Activated CD8-positive, alpha-beta memory T cell treated with anti-CD3 and anti-CD28 coated beads, Interleukin-2, amount 50 U/mL, for 48 hours (primary cell): ENCODE data around the gene PITHD1.
"Not testable (repeated sequence)": the region's sequence is repeated elsewhere in the genome, so short reads cannot be mapped to it uniquely, and the experiment has no call there.

Experiments
- DNase-seq: peaks from one replicate; pipeline ENCODE4 v3.0.0-alpha.2; 2020

PITHD1 gene

GRCh38 chr1:23827717-23828116, 49.5 kb downstream of the PITHD1 start:
- no peak for DNase-seq

- DNase-seq, result not testable (repeated sequence)
These were observed 55.9 kb downstream of the PITHD1 start for GRCh38 chr1:23834156-23834555.

GRCh38 chr1:23836037-23836436, 57.8 kb downstream of the PITHD1 start:
- no peak for DNase-seq
